Osteoblast (primary cell): ENCODE results near the gene ATP6V0A4. TPM values are rescaled to one million over a fixed set of nuclear protein-coding genes. Genes with fewer than 3 reads are reported as not detected.

Experiments used
- DNase-seq: peaks from one replicate; pipeline ENCODE4 v3.0.0; 2011; ENCODE audit warnings: low spot score, mixed read lengths; ENCODE audit not compliant: insufficient read length; ENCODE audit errors: missing footprints
- H2AFZ ChIP-seq: 2 replicates; pipeline ENCODE4 v1.6.0; 2011; ENCODE audit warnings: mild to moderate bottlenecking, low read length
- H3K27ac ChIP-seq: 2 replicates; pipeline ENCODE4 v1.5.1; 2011; ENCODE audit warnings: mild to moderate bottlenecking, low read depth, low read length, moderate library complexity
- H3K27me3 ChIP-seq: 2 replicates; pipeline ENCODE4 v1.6.0; 2012; ENCODE audit warnings: mild to moderate bottlenecking, control low read depth, inconsistent platforms, low read length, moderate library complexity; ENCODE audit not compliant: insufficient read depth
- H3K36me3 ChIP-seq: 2 replicates; pipeline ENCODE4 v1.5.1; 2011; ENCODE audit warnings: mild to moderate bottlenecking, low read length, control low read depth, moderate library complexity; ENCODE audit not compliant: insufficient read depth
- H3K4me1 ChIP-seq: 2 replicates; pipeline ENCODE4 v1.5.1; 2011; ENCODE audit warnings: mild to moderate bottlenecking, low read length, control low read depth, moderate library complexity; ENCODE audit not compliant: insufficient read depth
- H3K4me2 ChIP-seq: 2 replicates; pipeline ENCODE4 v1.6.0; 2011; ENCODE audit warnings: mild to moderate bottlenecking, low read length; ENCODE audit not compliant: insufficient read depth
- H3K4me3 ChIP-seq: fragments of 200-600 bp; sonication (generic); 3 replicates; pipeline ENCODE4 v1.5.1; 2012; ENCODE audit warnings: mild to moderate bottlenecking, low read length, inconsistent platforms; ENCODE audit not compliant: insufficient read depth
- H3K79me2 ChIP-seq: 2 replicates; pipeline ENCODE4 v1.6.0; 2012; ENCODE audit warnings: mild to moderate bottlenecking, low read length, control low read depth, inconsistent platforms; ENCODE audit not compliant: insufficient read depth
- H3K9me3 ChIP-seq: 2 replicates; pipeline ENCODE4 v1.5.1; 2011; ENCODE audit warnings: low read depth, low read length, control low read depth
- H4K20me1 ChIP-seq: 2 replicates; pipeline ENCODE4 v1.6.0; 2012; ENCODE audit warnings: mild to moderate bottlenecking, low read length, control low read depth; ENCODE audit not compliant: insufficient read depth
- total RNA-seq: library from RNA; depleted of rRNA; stranded (reverse); fragments of >200 nt; gene quantifications from 2 replicates; pipeline ENCODE4 v1.2.3, GENCODE V29; 2012
- TF ChIP-seq, protein P1 (sequence below): IDR thresholded peaks from 2 replicates; pipeline ENCODE4 v1.5.1; 2011; ENCODE audit warnings: mild to moderate bottlenecking, low read depth, low read length, moderate library complexity; ENCODE audit errors: extremely low read depth

ATP6V0A4 gene
- total RNA-seq, 1 donor: under 0.01 TPM

- no peaks in the 10 kb centered on the region for H3K79me2 ChIP-seq
- no peak for DNase-seq
Measured at GRCh38 chr7:138667535-138668228, 130.3 kb downstream of the ATP6V0A4 start.

DNA sequence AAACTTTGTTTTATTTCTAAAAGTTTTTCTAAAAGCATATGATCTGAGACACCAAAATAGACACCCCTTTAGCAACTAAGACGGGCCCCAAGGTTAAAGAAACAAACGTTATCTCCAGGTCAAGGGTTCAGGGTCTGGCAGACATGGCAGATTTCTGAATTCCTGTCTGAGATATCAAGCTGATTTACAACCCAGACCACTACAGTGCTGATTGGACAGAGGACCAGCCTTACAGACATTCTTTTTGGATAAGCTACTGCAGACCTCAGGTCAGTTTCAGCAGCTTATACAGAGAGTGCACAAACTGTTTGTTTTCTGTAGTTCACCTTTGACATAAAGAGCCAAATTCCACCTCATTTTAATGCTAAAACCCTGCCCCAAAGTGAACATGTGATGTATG, 131.6 kb downstream of the ATP6V0A4 start:
- Histone ChIP-seq H3K27me3 (peaks cover 2% of the 10 kb centered on the region), H3K4me2 (no peak overlapping the region), H3K27ac (no peak overlapping the region), H3K4me3 (no peak overlapping the region), H2AFZ (no peak overlapping the region), H3K36me3 (no peaks in the 10 kb centered on the region), H3K9me3 (no peaks in the 10 kb centered on the region), H4K20me1 (no peaks in the 10 kb centered on the region), H3K4me1 (no peaks in the 10 kb centered on the region), H3K79me2 (no peaks in the 10 kb centered on the region)
- TF ChIP-seq, protein P1, sequence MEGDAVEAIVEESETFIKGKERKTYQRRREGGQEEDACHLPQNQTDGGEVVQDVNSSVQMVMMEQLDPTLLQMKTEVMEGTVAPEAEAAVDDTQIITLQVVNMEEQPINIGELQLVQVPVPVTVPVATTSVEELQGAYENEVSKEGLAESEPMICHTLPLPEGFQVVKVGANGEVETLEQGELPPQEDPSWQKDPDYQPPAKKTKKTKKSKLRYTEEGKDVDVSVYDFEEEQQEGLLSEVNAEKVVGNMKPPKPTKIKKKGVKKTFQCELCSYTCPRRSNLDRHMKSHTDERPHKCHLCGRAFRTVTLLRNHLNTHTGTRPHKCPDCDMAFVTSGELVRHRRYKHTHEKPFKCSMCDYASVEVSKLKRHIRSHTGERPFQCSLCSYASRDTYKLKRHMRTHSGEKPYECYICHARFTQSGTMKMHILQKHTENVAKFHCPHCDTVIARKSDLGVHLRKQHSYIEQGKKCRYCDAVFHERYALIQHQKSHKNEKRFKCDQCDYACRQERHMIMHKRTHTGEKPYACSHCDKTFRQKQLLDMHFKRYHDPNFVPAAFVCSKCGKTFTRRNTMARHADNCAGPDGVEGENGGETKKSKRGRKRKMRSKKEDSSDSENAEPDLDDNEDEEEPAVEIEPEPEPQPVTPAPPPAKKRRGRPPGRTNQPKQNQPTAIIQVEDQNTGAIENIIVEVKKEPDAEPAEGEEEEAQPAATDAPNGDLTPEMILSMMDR: no peak
- DNase-seq: no peak

More at GRCh38 chr7:138667535-138668228, 130.3 kb downstream of the ATP6V0A4 start:
- no peak overlapping the region for H3K4me2 ChIP-seq
- H3K27ac ChIP-seq: no peak overlapping the region
- H3K9me3 ChIP-seq: no peaks in the 10 kb centered on the region
- no peaks in the 10 kb centered on the region for H4K20me1 ChIP-seq
- H3K27me3 ChIP-seq: peaks cover 2% of the 10 kb centered on the region
- no peak overlapping the region for H3K4me3 ChIP-seq
- no peaks in the 10 kb centered on the region for H3K4me1 ChIP-seq
- H2AFZ ChIP-seq: no peak overlapping the region
- H3K36me3 ChIP-seq: no peaks in the 10 kb centered on the region
- TF ChIP-seq, protein P1: no peak

DNA sequence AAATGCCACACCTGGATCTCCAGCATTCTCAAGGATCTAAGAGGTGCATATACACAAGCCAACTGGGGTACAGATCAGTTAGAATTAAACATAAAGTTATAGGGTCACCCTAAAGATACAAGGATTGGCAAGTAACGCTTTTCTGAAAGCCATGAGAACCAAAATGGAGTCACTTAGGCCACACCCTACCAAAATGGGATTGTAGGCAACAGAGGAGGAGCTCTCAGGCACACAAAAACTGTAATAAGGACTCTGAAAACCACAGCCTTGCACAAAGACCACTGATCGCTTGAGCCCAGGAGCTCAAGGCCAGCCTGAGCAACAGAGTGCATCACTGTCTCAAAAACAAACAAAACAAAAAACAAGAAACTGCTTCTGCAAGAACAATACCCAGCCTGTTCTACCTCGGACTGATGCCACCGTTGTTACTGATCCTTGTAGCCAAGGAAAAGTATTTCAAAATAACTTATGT, 132.3 kb downstream of the ATP6V0A4 start:
- no peaks in the 10 kb centered on the region for H3K9me3 ChIP-seq
- no peak overlapping the region for H2AFZ ChIP-seq
- H3K4me1 ChIP-seq: no peaks in the 10 kb centered on the region
- no peaks in the 10 kb centered on the region for H3K36me3 ChIP-seq
- H3K4me2 ChIP-seq: no peak overlapping the region
- no peaks in the 10 kb centered on the region for H3K79me2 ChIP-seq
- no peak for DNase-seq
- H3K27me3 ChIP-seq: peaks cover 2% of the 10 kb centered on the region
- TF ChIP-seq, protein P1: no peak
- no peak overlapping the region for H3K4me3 ChIP-seq
- H4K20me1 ChIP-seq: no peaks in the 10 kb centered on the region
- no peak overlapping the region for H3K27ac ChIP-seq

- TF ChIP-seq, protein P1: no peak
- H3K79me2 ChIP-seq: no peaks in the 10 kb centered on the region
Measured at GRCh38 chr7:138665249-138665648, 132.7 kb downstream of the ATP6V0A4 start.

More at GRCh38 chr7:138665249-138665648, 132.7 kb downstream of the ATP6V0A4 start:
- H3K9me3 ChIP-seq: no peaks in the 10 kb centered on the region
- no peak for DNase-seq
- no peak overlapping the region for H2AFZ ChIP-seq
- no peak overlapping the region for H3K4me2 ChIP-seq
- H3K27me3 ChIP-seq: peaks cover 2% of the 10 kb centered on the region
- no peaks in the 10 kb centered on the region for H3K36me3 ChIP-seq
- no peak overlapping the region for H3K27ac ChIP-seq
- no peak overlapping the region for H3K4me3 ChIP-seq
- no peaks in the 10 kb centered on the region for H3K4me1 ChIP-seq
- H4K20me1 ChIP-seq: no peaks in the 10 kb centered on the region
